NCI-H748 treated with DMSO at 0.1 percent for 48 hours (cell line): ENCODE data around the gene ARTN.

Experiments used
- DNase-seq: peaks from one replicate; lab custom pipeline; 2025; lab: John Stamatoyannopoulos, UW

ARTN gene

DNA sequence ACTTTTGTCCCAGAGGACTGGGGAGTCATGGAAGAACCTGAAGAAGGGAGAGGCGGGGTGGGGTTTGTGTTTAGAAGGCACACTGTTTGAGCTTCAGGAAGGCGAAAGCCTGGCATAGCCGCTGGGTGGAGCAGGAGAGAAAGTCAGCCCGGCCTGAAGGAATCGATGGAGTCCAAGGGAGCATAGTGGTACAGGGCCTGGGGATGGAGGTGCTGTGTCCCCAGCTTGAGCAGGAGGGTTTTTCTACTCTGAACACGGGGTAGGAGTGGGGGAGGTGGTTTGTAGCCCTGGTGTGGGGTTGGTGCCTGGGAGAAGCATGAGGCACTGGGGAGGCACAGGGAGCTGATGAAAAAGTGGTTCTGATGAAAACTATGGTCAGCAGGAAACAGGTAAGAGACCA is 53.1 kb downstream of the ARTN start:
- no peak for DNase-seq
